Progenitor cell of endocrine pancreas (in vitro differentiated cells): ENCODE results near the gene COQ8A. TPM values are rescaled to one million over a fixed set of nuclear protein-coding genes. Genes with fewer than 3 reads are reported as not detected.
"Not testable (repeated sequence)": the region's sequence is repeated elsewhere in the genome, so short reads cannot be mapped to it uniquely, and the experiment has no call there.

Source experiments
- DNase-seq: peaks from one replicate; pipeline ENCODE4 v3.0.0; 2021; ENCODE audit warnings: low spot score; ENCODE audit not compliant: unreplicated experiment
- H3K27ac Mint-ChIP-seq: 2 replicates; pipeline ENCODE4 v1.8.0; 2021; ENCODE audit warnings: mild to moderate bottlenecking, moderate library complexity, mixed read lengths
- H3K27me3 Mint-ChIP-seq: 2 replicates; pipeline ENCODE4 v1.8.0; 2021; ENCODE audit warnings: mixed read lengths
- H3K36me3 Mint-ChIP-seq: 2 replicates; pipeline ENCODE4 v1.8.0; 2022; ENCODE audit warnings: mixed read lengths; ENCODE audit not compliant: insufficient read depth
- H3K4me1 Mint-ChIP-seq: 2 replicates; pipeline ENCODE4 v1.8.0; 2021; ENCODE audit warnings: low read depth, mixed read lengths
- H3K4me3 Mint-ChIP-seq: 2 replicates; pipeline ENCODE4 v1.8.0; 2021; ENCODE audit warnings: low read depth, mild to moderate bottlenecking, moderate library complexity, mixed read lengths
- H3K9me3 Mint-ChIP-seq: 2 replicates; pipeline ENCODE4 v1.8.0; 2021; ENCODE audit warnings: low read depth, mixed read lengths
- total RNA-seq: library from RNA; stranded (reverse); gene quantifications from 2 replicates; pipeline ENCODE4 v1.2.1, GENCODE V29; 2021
- TF ChIP-seq, protein P1 (sequence below): fragments of 200-600 bp; sonication (generic); IDR thresholded peaks from one replicate; pipeline ENCODE4 v1.5.0; 2021; ENCODE audit warnings: antibody characterized with exemption, mild to moderate bottlenecking; ENCODE audit not compliant: unreplicated experiment

COQ8A gene
- total RNA-seq, 1 donor from 2014 or later: 31.0 TPM

DNA sequence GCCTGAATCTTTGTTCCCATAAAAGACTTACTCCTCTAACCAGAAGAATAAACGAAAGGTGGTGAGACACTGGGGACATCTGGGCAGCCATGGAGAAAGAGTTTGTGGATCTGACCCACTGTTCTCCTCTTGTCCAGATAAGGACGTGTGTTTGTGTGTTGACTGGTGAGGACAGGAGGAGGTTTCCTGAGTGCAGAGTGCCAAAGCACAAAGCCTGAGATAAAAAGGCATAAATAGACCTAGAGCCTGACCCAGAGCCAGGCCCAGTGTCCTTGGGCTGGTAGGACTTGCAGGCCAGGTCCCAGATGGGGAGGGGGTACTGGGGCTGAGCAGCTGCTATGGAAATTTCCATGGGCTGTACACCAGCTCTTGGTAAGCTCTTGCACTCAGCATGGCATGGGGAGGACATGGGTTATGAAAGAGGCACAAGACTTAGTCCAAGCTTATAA lies 19.6 kb upstream of the COQ8A start:
- TF ChIP-seq, protein P1, sequence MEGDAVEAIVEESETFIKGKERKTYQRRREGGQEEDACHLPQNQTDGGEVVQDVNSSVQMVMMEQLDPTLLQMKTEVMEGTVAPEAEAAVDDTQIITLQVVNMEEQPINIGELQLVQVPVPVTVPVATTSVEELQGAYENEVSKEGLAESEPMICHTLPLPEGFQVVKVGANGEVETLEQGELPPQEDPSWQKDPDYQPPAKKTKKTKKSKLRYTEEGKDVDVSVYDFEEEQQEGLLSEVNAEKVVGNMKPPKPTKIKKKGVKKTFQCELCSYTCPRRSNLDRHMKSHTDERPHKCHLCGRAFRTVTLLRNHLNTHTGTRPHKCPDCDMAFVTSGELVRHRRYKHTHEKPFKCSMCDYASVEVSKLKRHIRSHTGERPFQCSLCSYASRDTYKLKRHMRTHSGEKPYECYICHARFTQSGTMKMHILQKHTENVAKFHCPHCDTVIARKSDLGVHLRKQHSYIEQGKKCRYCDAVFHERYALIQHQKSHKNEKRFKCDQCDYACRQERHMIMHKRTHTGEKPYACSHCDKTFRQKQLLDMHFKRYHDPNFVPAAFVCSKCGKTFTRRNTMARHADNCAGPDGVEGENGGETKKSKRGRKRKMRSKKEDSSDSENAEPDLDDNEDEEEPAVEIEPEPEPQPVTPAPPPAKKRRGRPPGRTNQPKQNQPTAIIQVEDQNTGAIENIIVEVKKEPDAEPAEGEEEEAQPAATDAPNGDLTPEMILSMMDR: no peak
- no peaks in the 10 kb centered on the region for H3K9me3 Mint-ChIP-seq

GRCh38 chr1:226921504-226921903 lies 18.6 kb upstream of the COQ8A start:
- TF ChIP-seq, protein P1: no peak
- H3K4me3 Mint-ChIP-seq: no peak overlapping the region

More for the DNA sequence above, 19.6 kb upstream of the COQ8A start:
- H3K4me3 Mint-ChIP-seq: no peak overlapping the region
- no peaks in the 10 kb centered on the region for H3K27me3 Mint-ChIP-seq
- no peak for DNase-seq
- no peak overlapping the region for H3K27ac Mint-ChIP-seq
- H3K36me3 Mint-ChIP-seq: no peaks in the 10 kb centered on the region
- H3K4me1 Mint-ChIP-seq: no peaks in the 10 kb centered on the region

GRCh38 chr1:226929260-226930111 lies 10.6 kb upstream of the COQ8A start:
- not testable (repeated sequence) for H3K27ac Mint-ChIP-seq, H3K9me3 Mint-ChIP-seq, DNase-seq, H3K4me3 Mint-ChIP-seq, H3K4me1 Mint-ChIP-seq, H3K27me3 Mint-ChIP-seq
- peaks cover 12% of the 10 kb centered on the region for H3K36me3 Mint-ChIP-seq

More at GRCh38 chr1:226921504-226921903, 18.6 kb upstream of the COQ8A start:
- Mint-ChIP-seq H3K4me1 (no peaks in the 10 kb centered on the region), H3K27ac (no peak overlapping the region), H3K36me3 (peaks cover 3% of the 10 kb centered on the region), H3K9me3 (peaks cover 2% of the 10 kb centered on the region), H3K27me3 (no peaks in the 10 kb centered on the region)
- no peak for DNase-seq

DNA sequence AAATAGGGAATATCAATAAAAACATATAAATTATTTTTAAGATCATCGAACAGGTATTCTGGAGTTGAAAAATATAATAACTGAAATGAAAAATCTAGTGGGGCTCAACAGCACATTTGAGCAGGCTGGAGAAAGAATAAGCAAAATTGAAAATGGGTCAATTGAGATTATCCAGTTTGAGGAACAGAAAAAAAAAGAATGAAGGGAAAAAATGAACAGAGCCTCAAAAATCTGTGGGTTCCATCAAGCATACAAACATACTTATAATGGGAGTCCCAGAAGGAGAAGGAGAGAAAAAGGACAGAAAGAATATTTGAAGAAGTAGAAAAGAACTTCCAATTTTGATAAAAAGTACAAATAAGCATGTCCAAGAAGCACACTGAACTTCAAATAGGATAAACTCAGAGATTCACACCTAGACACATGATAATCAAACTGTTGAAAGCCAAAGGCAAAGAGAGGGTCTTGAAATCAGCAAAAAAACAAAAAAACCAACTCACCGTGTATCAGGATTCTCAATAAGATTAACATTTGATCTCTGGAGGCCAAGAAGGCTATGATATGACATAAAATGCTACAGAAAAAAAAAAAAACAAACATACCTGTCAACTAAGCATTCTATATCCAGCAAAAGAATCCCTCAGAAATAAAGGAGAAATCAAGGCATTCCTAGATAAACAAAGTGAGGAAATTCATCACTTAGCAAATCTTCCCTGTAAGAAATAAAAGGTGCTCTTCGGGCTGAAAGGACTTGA lies 5.4 kb upstream of the COQ8A start:
- peaks cover 10% of the 10 kb centered on the region for H3K4me1 Mint-ChIP-seq
- H3K4me3 Mint-ChIP-seq: no peak overlapping the region
- no peak for DNase-seq
- peaks cover 18% of the 10 kb centered on the region for H3K36me3 Mint-ChIP-seq
- TF ChIP-seq, protein P1: no peak
- no peaks in the 10 kb centered on the region for H3K27me3 Mint-ChIP-seq
- H3K9me3 Mint-ChIP-seq: peaks cover 14% of the 10 kb centered on the region
- H3K27ac Mint-ChIP-seq: no peak overlapping the region

GRCh38 chr1:226937940-226938725 lies 2.0 kb upstream of the COQ8A start:
- Mint-ChIP-seq H3K27ac (no peak overlapping the region), H3K27me3 (no peaks in the 10 kb centered on the region), H3K9me3 (peaks cover 14% of the 10 kb centered on the region), H3K4me3 (peak overlapping the region; percentile 80), H3K4me1 (peaks cover 19% of the 10 kb centered on the region), H3K36me3 (peaks cover 20% of the 10 kb centered on the region)
- TF ChIP-seq, protein P1: no peak
- no peak for DNase-seq
